K562 (cell line): ENCODE measurements around the gene SDCCAG8. TPM values are rescaled to one million over a fixed set of nuclear protein-coding genes. Genes with fewer than 3 reads are reported as not detected.

Experiments used
- CREB1 ChIP-seq, 2 experiments: sonication (generic) in 1 of 2; formaldehyde crosslinking in 1 of 2; IDR thresholded peaks; 2 replicates each; pipeline versions ENCODE4 v1.6.1 to v1.8.0; 2012 to 2022; ENCODE audit warnings: inconsistent platforms in 1 of 2, mild to moderate bottlenecking in 1 of 2, missing genetic modification reagents in 1 of 2, moderate library complexity in 1 of 2
- ETS1 ChIP-seq: conservative IDR thresholded peaks from 2 replicates; pipeline ENCODE4 v1.6.1; 2011; ENCODE audit warnings: low read depth, mild to moderate bottlenecking, low read length; ENCODE audit not compliant: control insufficient read depth
- ETS2 ChIP-seq: IDR thresholded peaks from 2 replicates; pipeline ENCODE4 v1.6.1; 2016; ENCODE audit warnings: borderline replicate concordance, missing genetic modification characterization, mild to moderate bottlenecking, moderate library complexity, missing compliant biosample characterization; ENCODE audit not compliant: poor library complexity, severe bottlenecking
- GATAD2A ChIP-seq: fragments of 450-650 bp; IDR thresholded peaks from 2 replicates; pipeline ENCODE4 v1.6.1; 2017
- HMG20B ChIP-seq: fragments of 250-450 bp; sonication (Bioruptor Pico); IDR thresholded peaks from 2 replicates; pipeline ENCODE4 v1.5.0; 2021; ENCODE audit warnings: mild to moderate bottlenecking
- JUN ChIP-seq, 2 experiments: sonication (generic) in 1 of 2; formaldehyde crosslinking in 1 of 2; IDR thresholded peaks; 2 replicates each; pipeline versions ENCODE4 v1.6.1 to v1.8.0; 2012 to 2022; ENCODE audit warnings: borderline replicate concordance in 2 of 2, mild to moderate bottlenecking in 2 of 2, improper control_type of control experiment in 1 of 2, low read depth in 1 of 2, low read length in 1 of 2, missing genetic modification reagents in 1 of 2
- MXI1 ChIP-seq: IDR thresholded peaks from 2 replicates; pipeline ENCODE4 v1.6.1; 2011; ENCODE audit warnings: low read depth, mild to moderate bottlenecking, improper control_type of control experiment, low read length
- REST ChIP-seq, 2 experiments: fragments of 450-650 bp; formaldehyde crosslinking in 1 of 2; IDR thresholded peaks; 2 replicates each; pipeline versions ENCODE4 v1.4.0 to v1.6.1; 2014 to 2020; ENCODE audit warnings: mild to moderate bottlenecking in 2 of 2, borderline replicate concordance in 1 of 2, low read depth in 1 of 2
- SAP30 ChIP-seq: fragments of 200-600 bp; sonication (generic); IDR thresholded peaks from 2 replicates; pipeline ENCODE4 v1.6.1; 2012; ENCODE audit warnings: borderline replicate concordance, low read depth, mild to moderate bottlenecking, moderate library complexity, low read length, control low read depth, inconsistent platforms; ENCODE audit not compliant: insufficient read depth, poor library complexity, severe bottlenecking
- SIRT6 ChIP-seq: IDR thresholded peaks from one replicate; pipeline ENCODE4 v1.6.1; 2012; ENCODE audit warnings: low read depth, mild to moderate bottlenecking, control low read depth, inconsistent platforms, low read length, moderate library complexity
- STAT5A ChIP-seq: IDR thresholded peaks from 2 replicates; pipeline ENCODE4 v1.6.1; 2012; ENCODE audit warnings: low read length, inconsistent platforms, borderline replicate concordance
- STAT5B ChIP-seq: fragments of 250-450 bp; sonication (Bioruptor Pico); IDR thresholded peaks from 2 replicates; pipeline ENCODE4 v1.8.0; 2021; ENCODE audit warnings: mild to moderate bottlenecking, inconsistent platforms
- ZFP36 ChIP-seq: fragments of 150-350 bp; IDR thresholded peaks from 2 replicates; pipeline ENCODE4 v1.6.1; 2018; ENCODE audit warnings: low read length, low read depth; ENCODE audit not compliant: partially characterized antibody
- polyA plus RNA-seq, 8 experiments: library from polyadenylated mRNA; depleted of rRNA in 4 of 8; stranded (reverse) in 5 of 8; unstranded in 3 of 8; fragments of >200 nt; fragmentation: Nextera tagmentation in 2 of 8; fragmentation: Illumina TruSeq in 1 of 8; extraction: Ambion mirVana in 2 of 8; extraction: Trizol in 1 of 8; gene quantifications; 2 replicates each; pipeline versions ENCODE4 v1.2.1 to v1.2.3, GENCODE V29; 2011 to 2014; ENCODE audit warnings: inconsistent platforms in 1 of 8, missing spikeins in 1 of 8
- total RNA-seq, 7 experiments: library from RNA; depleted of rRNA in 6 of 7; stranded (reverse); fragments of >200 nt in 6 of 7; fragmentation: Illumina TruSeq in 2 of 7; extraction: Trizol in 2 of 7; gene quantifications; 2 replicates each; pipeline versions ENCODE4 v1.2.1 to v1.2.3, GENCODE V29; 2011 to 2021; ENCODE audit warnings: low replicate concordance in 1 of 7
- TF ChIP-seq, protein P1 (sequence below): fragments of 450-650 bp; IDR thresholded peaks from 2 replicates; pipeline ENCODE4 v1.6.1; 2016

The SDCCAG8 gene
- total and polyA plus RNA-seq, 9 of the 15 experiments (the other 6 are each of a cell fraction or from before 2014, with no cell fraction given) = 17.9 to 36.7 (median 25.4) TPM

- TF ChIP-seq REST (IDR thresholded peaks at IDR 0.05; ENCODE audit: borderline replicate concordance) (peak; percentile 2; the same call in 1 of the 2 replicates), REST (CRISPR knock-in tag; IDR thresholded peaks at IDR 0.05; ENCODE audit: low read depth) (peak; percentile 65; the same call in 1 of the 2 replicates), ZFP36 (peak; percentile 21), SAP30 (peak; percentile 78), SIRT6 (no peak), JUN (IDR thresholded peaks at IDR 0.05; ENCODE audit: borderline replicate concordance, low read depth, low read length) (peak; percentile 11; the same call in 1 of the 2 replicates), JUN (CRISPR knock-in tag; IDR thresholded peaks at IDR 0.05; ENCODE audit: borderline replicate concordance) (no peak), GATAD2A (peak; percentile 93; the same call in 1 of the 2 replicates), ETS2 (tag) (no peak), HMG20B (CRISPR knock-in tag) (0 out of 2 replicates have a peak, but pooled peaks have one; percentile 70), ETS1 (peak; percentile 96), STAT5A (0 out of 2 replicates have a peak, but pooled peaks have one; percentile 35), CREB1 (IDR thresholded peaks at IDR 0.05) (peak; percentile 46; the same call in 1 of the 2 replicates), CREB1 (CRISPR knock-in tag; IDR thresholded peaks at IDR 0.05) (no peak; the same call in 1 of the 2 replicates), STAT5B (no peak), MXI1 (peak; percentile 35)
- TF ChIP-seq, protein P1, sequence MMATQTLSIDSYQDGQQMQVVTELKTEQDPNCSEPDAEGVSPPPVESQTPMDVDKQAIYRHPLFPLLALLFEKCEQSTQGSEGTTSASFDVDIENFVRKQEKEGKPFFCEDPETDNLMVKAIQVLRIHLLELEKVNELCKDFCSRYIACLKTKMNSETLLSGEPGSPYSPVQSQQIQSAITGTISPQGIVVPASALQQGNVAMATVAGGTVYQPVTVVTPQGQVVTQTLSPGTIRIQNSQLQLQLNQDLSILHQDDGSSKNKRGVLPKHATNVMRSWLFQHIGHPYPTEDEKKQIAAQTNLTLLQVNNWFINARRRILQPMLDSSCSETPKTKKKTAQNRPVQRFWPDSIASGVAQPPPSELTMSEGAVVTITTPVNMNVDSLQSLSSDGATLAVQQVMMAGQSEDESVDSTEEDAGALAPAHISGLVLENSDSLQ = peak; percentile 75
These were observed at the start of gene SDCCAG8 (continued) for GRCh38 chr1:243255791-243256512.
